Activated naive CD4-positive, alpha-beta T cell treated with anti-CD3 and anti-CD28 coated beads, Interleukin-2, amount 50 U/mL, for 16 hours (primary cell): ENCODE results near the gene HMGN3.

Experiments used
- DNase-seq: peaks from one replicate; pipeline ENCODE4 v3.0.0-alpha.2; 2020

Gene HMGN3

GRCh38 chr6:79184086-79184485, 50.4 kb downstream of the HMGN3 start:
- DNase-seq = no peak

- DNase-seq = no peak
Measured at GRCh38 chr6:79180052-79180451, 54.4 kb downstream of the HMGN3 start.

- no peak for DNase-seq
Measured at GRCh38 chr6:79173378-79173777, 61.1 kb downstream of the HMGN3 start.

GRCh38 chr6:79170959-79171358, 63.5 kb downstream of the HMGN3 start:
- no peak for DNase-seq

- no peak for DNase-seq
Measured at GRCh38 chr6:79170431-79170830, 64.1 kb downstream of the HMGN3 start.

GRCh38 chr6:79168695-79168980, 65.8 kb downstream of the HMGN3 start:
- no peak for DNase-seq

- DNase-seq = no peak
Measured at GRCh38 chr6:79167931-79168694, 66.4 kb downstream of the HMGN3 start.

GRCh38 chr6:79159846-79160245, 74.6 kb downstream of the HMGN3 start:
- DNase-seq = no peak

GRCh38 chr6:79158856-79159516, 75.5 kb downstream of the HMGN3 start:
- DNase-seq = no peak

GRCh38 chr6:79157961-79158644, 76.4 kb downstream of the HMGN3 start:
- no peak for DNase-seq

GRCh38 chr6:79152269-79152737, 82.2 kb downstream of the HMGN3 start:
- no peak for DNase-seq
